ENCODE data around the gene USP16.

The USP16 gene

DNA sequence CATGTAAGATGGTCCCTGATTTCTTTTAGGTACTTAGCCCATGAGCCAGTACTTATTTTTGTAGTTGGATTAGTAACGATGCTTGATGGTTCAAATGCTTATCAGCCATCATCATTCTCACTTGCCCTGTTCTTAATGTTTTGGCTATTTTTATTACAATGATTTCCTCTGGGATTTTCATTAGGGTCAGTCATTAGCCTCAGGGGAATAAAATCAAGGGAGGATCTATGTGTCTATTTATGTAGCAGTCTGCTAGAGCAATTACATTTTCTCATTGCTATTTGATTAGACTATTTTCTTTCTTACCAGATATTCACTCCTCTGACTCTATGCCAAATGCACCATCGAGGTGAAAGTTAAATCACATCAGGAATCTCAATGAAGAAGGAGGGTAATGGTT, 59.9 kb downstream of the USP16 start:
- no peak for DNase-seq

DNA sequence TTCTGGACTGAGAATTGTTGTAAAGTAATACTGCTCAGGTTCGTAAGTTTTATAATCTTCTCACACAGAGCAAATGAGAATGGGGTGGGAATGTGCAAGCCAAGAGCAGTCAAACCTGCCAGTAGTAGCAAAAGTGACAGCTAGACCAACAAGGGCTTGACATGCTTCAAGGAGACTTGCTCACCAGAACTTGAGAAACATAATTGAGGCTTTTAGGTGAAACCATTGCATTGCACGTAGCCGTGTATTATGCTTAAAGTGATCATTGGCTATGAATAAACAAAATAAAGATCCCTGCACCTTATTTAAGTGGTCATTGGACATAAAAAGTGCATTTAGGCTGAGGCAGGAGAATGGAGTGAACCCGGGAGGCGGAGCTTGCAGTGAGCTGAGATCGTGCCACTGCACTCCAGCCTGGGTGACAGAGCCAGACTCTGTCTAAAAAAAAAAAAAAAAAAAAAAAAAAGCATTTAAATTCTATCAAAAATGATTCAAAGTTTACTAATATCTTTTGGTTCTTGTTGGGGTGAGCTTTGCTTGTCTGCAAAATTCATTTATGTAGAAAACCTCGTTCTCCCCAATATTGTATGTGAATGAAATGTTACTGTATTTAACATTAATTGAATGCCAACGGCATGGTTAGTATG, 60.8 kb downstream of the USP16 start:
- no peak for DNase-seq

DNA sequence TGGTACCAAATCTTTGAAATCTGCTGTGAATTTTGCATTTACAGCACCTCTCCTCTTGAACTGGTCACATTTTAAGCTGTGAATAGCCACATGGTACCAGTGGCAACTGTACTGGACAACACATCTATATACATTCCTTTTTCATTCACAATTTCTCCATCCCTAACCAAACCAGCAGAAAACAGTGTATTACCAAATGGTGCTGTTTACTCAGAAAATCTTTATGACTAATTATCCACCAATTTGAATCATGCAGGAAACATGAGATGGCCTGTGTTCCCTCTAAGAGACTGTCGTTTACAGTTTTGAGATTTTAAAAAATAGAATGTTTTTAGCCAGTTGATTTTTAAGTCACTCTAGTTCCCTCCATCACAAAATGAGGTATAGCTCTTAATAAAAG, 66.6 kb downstream of the USP16 start:
- no peak for DNase-seq

DNA sequence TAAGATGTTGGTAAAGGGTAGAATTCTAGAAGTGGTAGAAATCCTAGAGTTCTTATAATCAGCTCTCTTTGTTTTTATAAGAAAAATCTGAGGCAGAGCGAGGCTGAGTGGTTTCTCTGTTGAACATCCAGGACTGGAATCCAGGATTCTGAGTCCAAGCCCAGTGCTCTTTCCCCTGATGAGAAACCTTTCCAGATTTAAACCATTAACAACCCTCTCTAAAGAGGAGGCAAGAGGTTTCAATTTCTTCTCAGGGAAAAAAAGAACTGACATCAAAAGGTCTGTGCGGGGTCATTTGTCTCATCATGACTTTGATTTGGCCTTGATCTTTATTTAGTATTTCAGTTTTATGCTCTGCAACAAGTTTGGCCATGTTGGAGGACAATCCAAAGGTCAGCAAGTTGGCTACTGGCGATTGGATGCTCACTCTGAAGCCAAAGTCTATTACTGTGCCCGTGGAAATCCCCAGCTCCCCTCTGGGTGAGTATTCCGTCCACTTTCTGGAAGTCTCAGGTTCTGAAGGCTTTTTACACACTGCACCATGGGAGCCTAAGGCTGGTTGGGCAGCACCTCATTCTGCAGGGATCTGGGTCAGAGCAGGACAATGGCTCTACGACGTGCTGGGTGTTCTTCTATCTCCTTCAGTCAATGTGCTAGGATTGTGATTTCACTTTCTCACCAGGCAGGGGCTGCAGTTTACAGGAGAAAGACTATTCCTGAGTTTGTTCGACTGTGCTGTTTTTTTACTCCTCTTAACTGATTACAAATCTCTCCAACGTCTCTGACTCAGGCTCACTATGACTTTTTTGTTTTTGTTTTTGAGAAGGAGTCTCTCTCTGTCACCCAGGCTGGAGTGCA, 67.9 kb downstream of the USP16 start:
- no peak for DNase-seq

DNA sequence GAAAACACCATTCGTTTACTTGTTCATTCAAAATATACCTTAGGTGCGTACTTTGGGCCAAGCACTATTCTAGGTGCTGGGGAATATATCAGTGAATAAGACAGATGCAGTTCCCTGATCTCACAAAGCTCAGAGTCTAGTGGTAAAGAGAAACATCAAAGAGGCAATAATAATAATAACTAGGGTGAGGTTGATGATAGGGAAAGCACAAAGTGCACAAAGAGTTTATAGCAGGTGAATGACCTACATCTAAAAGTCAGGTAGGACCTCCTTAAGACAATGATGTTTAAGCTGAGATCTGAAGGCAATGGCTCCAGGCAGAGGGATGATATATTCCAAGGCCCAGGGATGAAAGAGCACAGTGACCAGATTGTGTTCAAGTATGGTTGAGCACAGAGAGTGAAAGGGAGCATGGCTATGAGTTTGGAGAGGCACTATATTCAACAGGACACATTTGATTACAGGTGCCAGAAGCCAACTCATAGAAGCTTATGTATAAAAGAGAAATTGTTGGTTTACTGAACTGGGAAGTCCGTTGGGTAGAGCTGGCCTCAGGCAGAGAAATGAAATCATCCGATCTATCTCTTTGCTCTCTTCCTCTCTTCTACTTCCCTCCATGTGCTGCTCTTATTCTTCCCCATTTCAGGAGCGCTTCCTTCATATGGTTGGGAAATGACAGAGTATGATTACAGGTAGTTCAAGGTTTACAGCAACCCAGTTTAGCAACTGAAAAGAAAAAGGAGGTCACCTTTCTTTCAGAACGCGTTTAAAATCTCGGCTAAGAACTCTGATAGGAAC, 71.9 kb downstream of the USP16 start:
- no peak for DNase-seq

DNA sequence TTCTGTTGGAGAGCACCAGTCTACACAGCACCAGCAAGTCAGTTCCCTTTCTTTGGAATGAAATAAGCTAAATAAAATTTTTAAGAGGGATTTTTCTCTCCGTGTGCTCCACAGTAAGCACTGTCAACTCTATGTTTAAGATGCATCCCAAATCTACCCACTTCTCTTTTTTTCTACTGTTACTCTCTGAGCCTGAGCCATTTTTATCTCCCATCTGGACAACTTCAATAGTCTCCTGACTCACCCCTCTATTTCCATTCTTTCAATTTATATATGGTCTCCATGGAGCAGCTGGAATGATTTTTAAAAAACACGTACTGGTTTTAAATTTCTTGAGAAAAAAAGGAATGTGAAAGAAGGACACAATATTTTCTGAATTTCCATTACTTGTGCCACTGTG, 73.7 kb downstream of the USP16 start:
- no peak for DNase-seq

DNA sequence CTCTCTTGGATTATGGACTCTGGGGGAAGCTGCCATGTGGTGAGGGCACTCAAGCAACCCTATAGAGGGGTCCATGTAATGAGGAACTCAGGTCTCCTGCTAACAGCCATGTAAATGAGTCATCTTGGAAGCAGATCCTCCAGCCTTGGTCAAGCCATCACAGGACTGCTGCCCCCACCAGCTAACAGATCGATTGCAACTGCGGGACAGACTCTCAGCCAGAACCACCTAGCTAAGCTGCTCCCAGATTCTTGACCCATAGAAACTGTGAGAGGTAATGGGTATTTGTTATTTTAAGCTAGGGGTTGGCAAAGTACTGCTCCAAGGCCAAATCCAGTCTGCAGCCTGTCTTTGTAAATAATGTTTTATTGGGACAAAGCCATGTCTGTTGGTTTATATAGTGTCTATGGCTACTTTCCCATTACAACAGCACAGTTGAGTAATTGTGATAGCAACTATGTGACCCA, 78.4 kb downstream of the USP16 start:
- DNase-seq: no peak
